ENCODE data around the gene CASP7. TPM values are rescaled to one million over a fixed set of nuclear protein-coding genes. Genes with fewer than 3 reads are reported as not detected.
A peak's percentile ranks its signal among the peaks of the same experiment; 100 is the strongest.

The CASP7 gene
- total RNA-seq, 4 donors from 2014 or later, result 13.7 to 29.2 (median 20.1) TPM

GRCh38 chr10:113775686-113776294, 96.1 kb downstream of the CASP7 start:
- H3K9me3 ChIP-seq, result no peaks in the 10 kb centered on the region
- no peak for ATAC-seq
- no peak for TF ChIP-seq POLR2A (IDR thresholded peaks at IDR 0.05)
- peak in 1 of 4 experiments; percentile 3 for TF ChIP-seq CTCF (IDR thresholded peaks at IDR 0.05)
- no peak for TF ChIP-seq POLR2AphosphoS5 (IDR thresholded peaks at IDR 0.05)
- TF ChIP-seq EP300 (IDR thresholded peaks at IDR 0.05), result no peak
- no peak overlapping the region for H3K4me3 ChIP-seq
- peaks cover 0 to 18% (median 0%) of the 10 kb centered on the region in 3 donors for H3K4me1 ChIP-seq
- 29 to 34% methylated on average over 4 of the region's 4 CpGs for WGBS, 2 donors (ENCODE audit: low coverage in 1 of 2)
- no peak overlapping the region for H3K27ac ChIP-seq
- no peaks in the 10 kb centered on the region for H3K36me3 ChIP-seq
- no peaks in the 10 kb centered on the region for H3K27me3 ChIP-seq

GRCh38 chr10:113776553-113776952, 96.8 kb downstream of the CASP7 start:
- H3K36me3 ChIP-seq, result no peaks in the 10 kb centered on the region
- WGBS, 2 donors (ENCODE audit: low coverage in 1 of 2), result 71 to 100% methylated on average over 1 of the region's 1 CpG
- H3K9me3 ChIP-seq, result no peaks in the 10 kb centered on the region
- no peak for TF ChIP-seq EP300 (IDR thresholded peaks at IDR 0.05)
- peaks cover 0 to 18% (median 0%) of the 10 kb centered on the region in 3 donors for H3K4me1 ChIP-seq
- H3K4me3 ChIP-seq, result no peak overlapping the region
- no peaks in the 10 kb centered on the region for H3K27me3 ChIP-seq
- no peak overlapping the region for H3K27ac ChIP-seq
- ATAC-seq, result no peak

Other genes starting within 250 kb of the CASP7 start
- not detected for gene HABP2, start 126.9 kb upstream of the CASP7 start, total RNA-seq
- under 1 TPM in 1 of 4 donors, not detected in 3; under 0.01 TPM for gene NRAP, start 15.9 kb upstream of the CASP7 start, total RNA-seq
- gene PLEKHS1, start 71.8 kb downstream of the CASP7 start, total RNA-seq, result 1 to 10 TPM in 1 of 4 donors, under 1 TPM in 1, not detected in 2; 0.12 to 1.1 TPM
- gene DCLRE1A, start 174.2 kb downstream of the CASP7 start, total RNA-seq, result 1 to 10 TPM; 4.2 to 9.8 (median 6.2) TPM
- 10 to 100 TPM; 41.2 to 80.9 (median 62.1) TPM for gene NHLRC2, start 174.7 kb downstream of the CASP7 start, total RNA-seq

Data from gastroesophageal sphincter (tissue), 4 donors.